SU-DHL-6 (cell line): ENCODE measurements around the gene INF2.

Experiments
- H2AFZ ChIP-seq: fragments of 200-600 bp; sonication (generic); 2 replicates; pipeline ENCODE4 v1.6.1; 2014; ENCODE audit warnings: low read depth, mild to moderate bottlenecking, moderate library complexity, mixed read lengths, antibody characterized with exemption, low read length; ENCODE audit not compliant: severe bottlenecking
- H3F3A ChIP-seq: fragments of 200-600 bp; shearing (Covaris generic); 2 replicates; pipeline ENCODE4 v1.6.0; 2016; ENCODE audit warnings: antibody characterized with exemption, mild to moderate bottlenecking; ENCODE audit not compliant: insufficient read depth
- H3K27ac ChIP-seq: fragments of 200-600 bp; sonication (generic); 2 replicates; pipeline ENCODE4 v1.5.1; 2016; ENCODE audit warnings: low read depth, mild to moderate bottlenecking, low read length, moderate library complexity, mixed read lengths
- H3K27me3 ChIP-seq: fragments of 200-600 bp; sonication (generic), shearing (Covaris generic); 2 replicates; pipeline ENCODE4 v1.6.0; 2014; ENCODE audit warnings: mild to moderate bottlenecking, low read length
- H3K36me3 ChIP-seq: fragments of 200-600 bp; sonication (generic); 2 replicates; pipeline ENCODE4 v1.6.1; 2014; ENCODE audit warnings: mild to moderate bottlenecking, low read length, mixed read lengths
- H3K4me2 ChIP-seq: fragments of 300-600, 200-600 bp; shearing (Covaris generic), sonication (generic); 2 replicates; pipeline ENCODE4 v1.6.0; 2014; ENCODE audit warnings: low read length, low read depth, mild to moderate bottlenecking; ENCODE audit not compliant: poor library complexity, severe bottlenecking
- H3K4me3 ChIP-seq: fragments of 200-600 bp; sonication (generic); 2 replicates; pipeline ENCODE4 v1.5.1; 2014; ENCODE audit warnings: antibody characterized with exemption, low read length, mild to moderate bottlenecking, mixed read lengths; ENCODE audit not compliant: insufficient read depth, poor library complexity, severe bottlenecking
- H3K79me2 ChIP-seq: fragments of 200-600 bp; sonication (generic); 2 replicates; pipeline ENCODE4 v1.6.1; 2014; ENCODE audit warnings: mild to moderate bottlenecking, low read length, moderate library complexity; ENCODE audit not compliant: insufficient read depth
- H3K9ac ChIP-seq: fragments of 200-600 bp; sonication (generic); 2 replicates; pipeline ENCODE4 v1.7.0; 2014; ENCODE audit warnings: mild to moderate bottlenecking, low read length
- H3K9me2 ChIP-seq: fragments of 200-600 bp; sonication (generic); replicated peaks from 2 replicates; pipeline ENCODE4 v1.6.1; 2014; ENCODE audit warnings: low read length; ENCODE audit not compliant: insufficient read depth
- H3K9me3 ChIP-seq: fragments of 200-600 bp; sonication (generic); 2 replicates; pipeline ENCODE4 v1.6.1; 2014; ENCODE audit warnings: low read length, mixed read lengths; ENCODE audit not compliant: insufficient read depth
- H4K20me1 ChIP-seq: fragments of 200-600 bp; sonication (generic); 2 replicates; pipeline ENCODE4 v1.6.1; 2014; ENCODE audit warnings: low read depth, mild to moderate bottlenecking, antibody characterized with exemption, low read length, moderate library complexity, mixed read lengths
- CTCF ChIP-seq: fragments of 200-600 bp; sonication (generic); IDR thresholded peaks from one replicate; pipeline ENCODE4 v1.5.1; 2017; ENCODE audit warnings: antibody characterized with exemption, mild to moderate bottlenecking, low read length, moderate library complexity; ENCODE audit not compliant: insufficient read depth, poor library complexity, severe bottlenecking
- EZH2phosphoT487 ChIP-seq: fragments of 200-600 bp; sonication (generic), shearing (Covaris generic); conservative IDR thresholded peaks from 2 replicates; pipeline ENCODE4 v1.6.1; 2018; ENCODE audit warnings: mild to moderate bottlenecking, antibody characterized with exemption, low read length, moderate library complexity, mixed read lengths

INF2 gene

GRCh38 chr14:104741803-104742251 lies 52.4 kb downstream of the INF2 start:
- no peaks in the 10 kb centered on the region for H3K9me3 ChIP-seq
- H3K4me3 ChIP-seq = no peak overlapping the region
- H3K79me2 ChIP-seq = no peaks in the 10 kb centered on the region
- H3K9ac ChIP-seq = no peak overlapping the region
- no peaks in the 10 kb centered on the region for H4K20me1 ChIP-seq
- no peaks in the 10 kb centered on the region for H3K27me3 ChIP-seq
- no peaks in the 10 kb centered on the region for H3K9me2 ChIP-seq
- H3F3A ChIP-seq = no peaks in the 10 kb centered on the region
- no peak overlapping the region for H3K27ac ChIP-seq
- no peak overlapping the region for H2AFZ ChIP-seq
- no peak for TF ChIP-seq EZH2phosphoT487
- TF ChIP-seq CTCF = no peak
- H3K36me3 ChIP-seq = no peaks in the 10 kb centered on the region
- no peak overlapping the region for H3K4me2 ChIP-seq

GRCh38 chr14:104742586-104743455 lies 53.4 kb downstream of the INF2 start:
- Histone ChIP-seq H3K27ac (no peak overlapping the region), H2AFZ (no peak overlapping the region), H3K9ac (no peak overlapping the region)

GRCh38 chr14:104743461-104744380 lies 54.3 kb downstream of the INF2 start:
- no peak for TF ChIP-seq CTCF
- TF ChIP-seq EZH2phosphoT487 = no peak
- Histone ChIP-seq H3K27ac (no peak overlapping the region), H4K20me1 (no peaks in the 10 kb centered on the region), H3K79me2 (no peaks in the 10 kb centered on the region), H3K4me3 (no peak overlapping the region), H3K9ac (no peak overlapping the region), H3K4me2 (no peak overlapping the region), H3F3A (no peaks in the 10 kb centered on the region), H3K36me3 (no peaks in the 10 kb centered on the region), H3K27me3 (no peaks in the 10 kb centered on the region), H3K9me3 (no peaks in the 10 kb centered on the region), H3K9me2 (no peaks in the 10 kb centered on the region), H2AFZ (no peak overlapping the region)

More at GRCh38 chr14:104742586-104743455, 53.4 kb downstream of the INF2 start:
- no peaks in the 10 kb centered on the region for H4K20me1 ChIP-seq
- H3K9me2 ChIP-seq = no peaks in the 10 kb centered on the region
- H3K36me3 ChIP-seq = no peaks in the 10 kb centered on the region
- H3K4me3 ChIP-seq = no peak overlapping the region
- no peak overlapping the region for H3K4me2 ChIP-seq
- no peaks in the 10 kb centered on the region for H3K79me2 ChIP-seq
- H3K9me3 ChIP-seq = no peaks in the 10 kb centered on the region
- H3K27me3 ChIP-seq = no peaks in the 10 kb centered on the region
- TF ChIP-seq CTCF (no peak), EZH2phosphoT487 (no peak)
- H3F3A ChIP-seq = no peaks in the 10 kb centered on the region
